Suppressor macrophage treated with lipopolysaccharide for 4 hours (primary cell): Measurements from ENCODE around the gene PHPT1.

Experiments
- DNase-seq: peaks from one replicate; pipeline ENCODE4 v3.0.0-alpha.2; 2020

PHPT1 gene

GRCh38 chr9:136849960-136850865, 1.0 kb downstream of the PHPT1 start:
- no peak for DNase-seq

GRCh38 chr9:136850866-136851775, 1.9 kb downstream of the PHPT1 start:
- no peak for DNase-seq

- no peak for DNase-seq
Observed at GRCh38 chr9:136851941-136852663, 2.9 kb downstream of the PHPT1 start, which contains the start of gene MAMDC4. Gene MAMDC4, plus strand, starts transcription at chr9:136852346. Its CDS starts 71 bp downstream, at chr9:136852417.

- no peak for DNase-seq
Observed at GRCh38 chr9:136852664-136853595, 3.7 kb downstream of the PHPT1 start.

GRCh38 chr9:136853596-136854112, 4.4 kb downstream of the PHPT1 start:
- no peak for DNase-seq

GRCh38 chr9:136854113-136854841, 5.1 kb downstream of the PHPT1 start:
- DNase-seq: no peak

GRCh38 chr9:136854842-136855460, 5.7 kb downstream of the PHPT1 start:
- no peak for DNase-seq

GRCh38 chr9:136855461-136856078, 6.4 kb downstream of the PHPT1 start:
- no peak for DNase-seq

- DNase-seq: no peak
Observed at GRCh38 chr9:136856079-136856476, 6.9 kb downstream of the PHPT1 start.

- DNase-seq: no peak
Observed at GRCh38 chr9:136856541-136857141, 7.4 kb downstream of the PHPT1 start.

GRCh38 chr9:136857166-136857565, 8.0 kb downstream of the PHPT1 start:
- no peak for DNase-seq

- no peak for DNase-seq
Observed at GRCh38 chr9:136857581-136858412, 8.6 kb downstream of the PHPT1 start.

- DNase-seq: no peak
Observed at GRCh38 chr9:136858452-136858843, 9.2 kb downstream of the PHPT1 start.

- DNase-seq: no peak
Observed at GRCh38 chr9:136858844-136859757, 9.9 kb downstream of the PHPT1 start.

GRCh38 chr9:136860529-136860928, 11.3 kb downstream of the PHPT1 start:
- no peak for DNase-seq

- no peak for DNase-seq
Observed at GRCh38 chr9:136860933-136861873, 12.0 kb downstream of the PHPT1 start.
